GM06990 (cell line): ENCODE results near the gene LCOR.

Experiments
- DNase-seq: peaks from one replicate; pipeline ENCODE4 v3.0.0-alpha.2; 2011; ENCODE audit not compliant: insufficient read length; ENCODE audit errors: extremely low read depth
- H3K27me3 ChIP-seq: replicated peaks from 2 replicates; pipeline ENCODE4 v1.6.0; 2011; ENCODE audit warnings: low read length; ENCODE audit not compliant: control insufficient read depth, insufficient read depth
- H3K36me3 ChIP-seq: 2 replicates; pipeline ENCODE4 v1.5.1; 2011; ENCODE audit warnings: low read length; ENCODE audit not compliant: control insufficient read depth, insufficient read depth
- H3K4me3 ChIP-seq: replicated peaks from 2 replicates; pipeline ENCODE4 v1.5.1; 2011; ENCODE audit warnings: low read depth, mild to moderate bottlenecking, control low read depth, low read length
- CTCF ChIP-seq: IDR thresholded peaks from 2 replicates; pipeline ENCODE4 v1.5.1; 2011; ENCODE audit warnings: low read length, control low read depth, mild to moderate bottlenecking, inconsistent platforms; ENCODE audit not compliant: insufficient read depth, poor library complexity, severe bottlenecking

The LCOR gene

DNA sequence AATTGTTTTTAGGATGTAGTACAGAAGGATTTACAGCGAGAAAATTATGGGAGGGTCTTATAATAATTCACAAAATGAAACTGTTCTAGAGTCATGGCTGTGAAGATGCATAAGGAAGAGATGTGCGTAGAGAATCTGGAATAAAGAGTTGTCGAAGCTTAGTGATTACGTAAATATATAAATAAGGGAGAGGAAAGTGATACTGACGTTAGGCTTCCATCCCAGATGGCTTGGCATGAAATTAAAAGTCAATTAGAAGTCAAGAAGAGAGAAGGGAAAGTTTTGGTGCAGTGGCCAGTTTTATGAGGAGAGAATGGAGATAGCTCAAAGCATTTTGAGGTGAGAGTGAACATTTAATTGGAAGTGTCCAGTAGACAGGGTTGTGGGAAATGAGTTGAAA is 85.5 kb downstream of the LCOR start:
- TF ChIP-seq CTCF: no peak
- peaks cover 5% of the 10 kb centered on the region for H3K36me3 ChIP-seq
- no peaks in the 10 kb centered on the region for H3K27me3 ChIP-seq
- H3K4me3 ChIP-seq: no peak overlapping the region
- no peak for DNase-seq

DNA sequence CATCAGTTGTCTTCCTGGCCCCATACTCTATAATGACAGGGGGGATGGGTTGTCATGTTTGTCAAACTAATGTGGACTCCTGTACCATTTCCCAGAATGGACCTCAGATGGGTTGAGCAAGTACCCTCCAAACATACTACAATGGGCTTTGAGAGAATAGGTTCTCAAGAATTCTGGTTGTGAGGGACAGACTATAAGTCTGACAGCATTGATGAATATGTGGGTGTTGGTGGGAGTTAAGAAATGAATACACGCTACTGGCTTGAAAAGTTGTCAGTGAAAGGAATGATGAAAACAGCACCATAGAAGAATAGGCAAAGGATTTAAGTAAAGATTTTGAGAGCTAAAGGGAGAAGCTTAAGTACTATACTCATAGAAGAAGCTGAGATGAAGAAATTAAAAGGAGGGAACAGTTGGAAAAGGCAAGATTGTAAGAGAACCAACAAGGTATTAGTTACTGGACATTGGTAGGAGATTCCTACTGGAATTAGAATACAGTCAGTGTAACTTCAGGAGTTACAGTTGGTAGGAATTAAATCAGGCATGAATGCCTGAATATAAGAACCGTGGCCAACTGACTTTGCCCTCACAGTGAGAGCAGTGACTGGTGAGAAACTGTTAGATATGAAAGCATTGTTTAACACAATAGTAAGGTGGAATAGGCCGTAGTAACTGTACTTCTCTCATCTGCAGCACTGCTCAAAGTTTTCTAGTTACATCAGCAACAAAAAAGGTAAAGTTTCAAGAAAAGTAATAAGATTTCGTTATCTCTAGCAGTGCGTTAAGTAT is 86.3 kb downstream of the LCOR start:
- no peak for DNase-seq
- H3K4me3 ChIP-seq: no peak overlapping the region
- no peak for TF ChIP-seq CTCF
- peaks cover 5% of the 10 kb centered on the region for H3K36me3 ChIP-seq
- no peaks in the 10 kb centered on the region for H3K27me3 ChIP-seq

DNA sequence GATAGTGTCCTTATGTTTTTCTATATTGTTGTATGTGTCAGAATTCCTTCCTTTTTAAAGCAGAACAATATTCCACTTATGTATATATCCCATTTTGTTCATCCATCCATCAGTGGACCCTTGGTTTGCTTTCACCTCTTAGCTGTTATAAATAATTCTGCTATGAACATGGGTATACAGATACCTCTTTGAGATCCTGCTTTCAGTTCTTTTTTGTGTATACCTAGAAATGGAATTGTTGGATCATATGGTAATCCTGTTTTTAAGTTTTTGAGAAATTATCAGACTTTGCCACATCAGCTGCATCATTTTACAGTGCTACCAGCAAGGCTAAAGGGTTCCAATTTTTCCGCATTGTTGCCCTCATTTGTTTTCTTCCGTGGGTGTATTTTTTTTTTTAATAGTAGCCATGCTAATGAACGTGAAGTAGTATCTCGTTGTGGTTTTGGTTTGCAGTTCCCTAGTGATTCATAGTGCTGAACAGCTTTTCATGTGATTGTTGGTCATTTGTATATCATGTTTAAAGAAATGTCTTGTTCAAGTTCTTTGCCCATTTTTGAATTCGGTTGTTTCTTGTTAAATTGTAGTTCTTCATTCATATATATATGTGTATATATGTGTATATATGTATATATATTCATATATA is 87.8 kb downstream of the LCOR start:
- no peak overlapping the region for H3K4me3 ChIP-seq
- no peaks in the 10 kb centered on the region for H3K27me3 ChIP-seq
- no peak for TF ChIP-seq CTCF
- H3K36me3 ChIP-seq: peaks cover 5% of the 10 kb centered on the region
- DNase-seq: no peak

GRCh38 chr10:96921655-96922054 is 89.6 kb downstream of the LCOR start:
- no peak for TF ChIP-seq CTCF
- H3K36me3 ChIP-seq: peaks cover 3% of the 10 kb centered on the region
- no peak overlapping the region for H3K4me3 ChIP-seq
- H3K27me3 ChIP-seq: no peaks in the 10 kb centered on the region
- no peak for DNase-seq

DNA sequence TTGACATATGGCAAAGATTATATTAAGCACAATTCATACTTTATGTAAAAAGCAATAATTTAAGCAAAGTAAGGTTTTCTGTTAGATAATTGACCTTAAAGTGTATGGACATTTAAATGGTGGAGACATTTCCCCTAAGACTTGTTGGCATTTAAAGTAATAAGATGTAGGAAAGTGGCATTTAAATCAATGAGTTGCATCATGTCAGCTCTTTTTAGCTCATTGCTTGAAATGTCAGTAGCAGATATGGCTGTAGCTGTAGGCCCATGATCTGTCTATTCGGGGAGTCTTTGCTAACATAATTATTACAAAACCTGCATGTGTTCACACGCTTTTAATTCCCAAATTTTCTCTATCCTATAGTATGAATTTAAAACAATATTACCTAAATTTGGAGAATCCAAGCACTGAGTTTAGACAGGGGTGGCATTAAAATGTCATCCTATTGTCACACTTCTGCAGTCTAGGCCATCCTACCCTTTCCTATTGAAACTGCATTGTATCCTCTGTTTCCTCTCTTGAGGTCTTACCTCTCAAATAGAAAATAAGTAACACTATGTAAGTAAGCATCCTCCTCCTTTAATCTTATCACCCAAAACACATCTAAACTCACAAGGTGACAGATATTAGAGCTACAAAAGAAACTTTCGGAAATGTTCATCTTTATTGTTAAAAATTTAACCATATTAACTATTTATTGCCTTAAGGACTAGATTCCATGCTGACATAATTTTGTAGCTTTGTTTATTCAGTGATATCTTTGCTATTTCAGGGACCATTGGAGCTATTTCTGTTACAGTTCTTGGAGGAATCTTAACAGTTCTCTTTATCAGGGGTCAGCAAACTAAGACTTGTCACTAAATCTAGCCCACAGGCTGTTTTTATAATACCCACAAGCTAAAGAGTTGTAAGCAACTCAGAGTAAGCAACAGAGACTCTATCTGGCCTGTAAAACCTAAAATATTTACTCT is 91.2 kb downstream of the LCOR start:
- Histone ChIP-seq H3K36me3 (peaks cover 3% of the 10 kb centered on the region), H3K27me3 (no peaks in the 10 kb centered on the region), H3K4me3 (no peak overlapping the region)
- DNase-seq: no peak
- TF ChIP-seq CTCF: no peak
